Measurements from ENCODE around the gene GOPC.

- TF ChIP-seq EZH2 (IDR thresholded peaks at IDR 0.05; ENCODE audit: borderline replicate concordance, low read length): no peak
- TF ChIP-seq, protein P1, sequence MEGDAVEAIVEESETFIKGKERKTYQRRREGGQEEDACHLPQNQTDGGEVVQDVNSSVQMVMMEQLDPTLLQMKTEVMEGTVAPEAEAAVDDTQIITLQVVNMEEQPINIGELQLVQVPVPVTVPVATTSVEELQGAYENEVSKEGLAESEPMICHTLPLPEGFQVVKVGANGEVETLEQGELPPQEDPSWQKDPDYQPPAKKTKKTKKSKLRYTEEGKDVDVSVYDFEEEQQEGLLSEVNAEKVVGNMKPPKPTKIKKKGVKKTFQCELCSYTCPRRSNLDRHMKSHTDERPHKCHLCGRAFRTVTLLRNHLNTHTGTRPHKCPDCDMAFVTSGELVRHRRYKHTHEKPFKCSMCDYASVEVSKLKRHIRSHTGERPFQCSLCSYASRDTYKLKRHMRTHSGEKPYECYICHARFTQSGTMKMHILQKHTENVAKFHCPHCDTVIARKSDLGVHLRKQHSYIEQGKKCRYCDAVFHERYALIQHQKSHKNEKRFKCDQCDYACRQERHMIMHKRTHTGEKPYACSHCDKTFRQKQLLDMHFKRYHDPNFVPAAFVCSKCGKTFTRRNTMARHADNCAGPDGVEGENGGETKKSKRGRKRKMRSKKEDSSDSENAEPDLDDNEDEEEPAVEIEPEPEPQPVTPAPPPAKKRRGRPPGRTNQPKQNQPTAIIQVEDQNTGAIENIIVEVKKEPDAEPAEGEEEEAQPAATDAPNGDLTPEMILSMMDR (conservative IDR thresholded peaks at IDR 0.05 in 1 of 2, IDR thresholded peaks at IDR 0.05 in 1 of 2; ENCODE audit: extremely low read depth in 1 of 2, insufficient read depth in 1 of 2, low read depth in 1 of 2, low read length in 2 of 2): no peak
Measured at GRCh38 chr6:117538615-117539014, 63.7 kb downstream of the GOPC start.
